Astrocyte of the spinal cord (primary cell): ENCODE measurements around the gene FAAP100.
"Not testable (repeated sequence)": the region's sequence is repeated elsewhere in the genome, so short reads cannot be mapped to it uniquely, and the experiment has no call there.

ENCODE experiments used
- DNase-seq: peaks from one replicate; pipeline ENCODE4 v3.0.0; 2011; ENCODE audit warnings: low read depth, low spot score
- H3K4me3 ChIP-seq: 2 replicates; pipeline ENCODE4 v1.5.1; 2011; ENCODE audit warnings: low read depth, mild to moderate bottlenecking, low read length, moderate library complexity
- CTCF ChIP-seq: IDR thresholded peaks from 2 replicates; pipeline ENCODE4 v1.5.1; 2012; ENCODE audit warnings: low read depth, mild to moderate bottlenecking, low read length, inconsistent platforms
- in situ Hi-C: cut with HindIII; loops from 2 replicates; pipeline ENCODE4 v1.10.0; 2017; ENCODE audit warnings: low sequenced_read_pairs

Gene FAAP100

GRCh38 chr17:81590121-81590520, 38.0 kb upstream of the FAAP100 start:
- DNase-seq = no peak
- TF ChIP-seq CTCF = no peak
- no peak overlapping the region for H3K4me3 ChIP-seq
- in situ Hi-C loops = no loop called here

GRCh38 chr17:81589612-81590011, 37.5 kb upstream of the FAAP100 start:
- TF ChIP-seq CTCF = no peak
- no peak for DNase-seq
- H3K4me3 ChIP-seq = no peak overlapping the region
- in situ Hi-C loops = no loop called here

- DNase-seq = no peak
- no peak for TF ChIP-seq CTCF
- in situ Hi-C loops = no loop called here
- no peak overlapping the region for H3K4me3 ChIP-seq
Observed at GRCh38 chr17:81586096-81586495, 33.9 kb upstream of the FAAP100 start.

- H3K4me3 ChIP-seq, in situ Hi-C loops, DNase-seq: not testable (repeated sequence)
Observed at GRCh38 chr17:81584771-81585170, 32.6 kb upstream of the FAAP100 start.

- no peak overlapping the region for H3K4me3 ChIP-seq
- TF ChIP-seq CTCF = no peak
- peak; percentile 37 for DNase-seq
- in situ Hi-C loops = no loop called here
Observed at GRCh38 chr17:81583589-81584342, 31.6 kb upstream of the FAAP100 start.

- no peak overlapping the region for H3K4me3 ChIP-seq
- in situ Hi-C loops = no loop called here
- peak; percentile 11 for TF ChIP-seq CTCF
- DNase-seq = no peak
Observed at GRCh38 chr17:81582749-81583148, 30.6 kb upstream of the FAAP100 start.

GRCh38 chr17:81582341-81582740, 30.2 kb upstream of the FAAP100 start:
- peak; percentile 68 for DNase-seq
- H3K4me3 ChIP-seq = no peak overlapping the region
- no peak for TF ChIP-seq CTCF
- in situ Hi-C loops = no loop called here
